ENCODE measurements around the gene DHRS4L2. TPM values are rescaled to one million over a fixed set of nuclear protein-coding genes. Genes with fewer than 3 reads are reported as not detected.
"Not testable (repeated sequence)": the region's sequence is repeated elsewhere in the genome, so short reads cannot be mapped to it uniquely, and the experiment has no call there.

Gene DHRS4L2
- total RNA-seq (1 to 10 TPM; 9.9 to 10.0 TPM), total RNA-seq (6.1 to 11.4 reads per million in 2 donors)

- H3K4me3 Mint-ChIP-seq = peak within 1 kb of the TSS; percentile 87
- ATAC-seq (peak; percentile 96), DNase-seq (peak; percentile 56 to 71 (median 67))
- H3K4me1 Mint-ChIP-seq = peaks cover 20% of the 10 kb centered on the region
- H3K9me3 ChIP-seq (ENCODE audit: control insufficient read depth, low read length, poor library complexity, severe bottlenecking); H3K36me3 Mint-ChIP-seq (ENCODE audit: low read depth); H3K27me3 Mint-ChIP-seq: not testable (repeated sequence)
- peak within 1 kb of the TSS; percentile 83 for H3K27ac Mint-ChIP-seq
These were observed at the start of gene DHRS4L2 for GRCh38 chr14:23988607-23989363. DHRS4L2 (plus strand) TSS chr14:23988929; CDS start chr14:23988948, 19 bp downstream.

- Mint-ChIP-seq H3K4me3 (no peak overlapping the region), H3K4me1 (peaks cover 14% of the 10 kb centered on the region), H3K36me3 (ENCODE audit: low read depth) (peaks cover 5% of the 10 kb centered on the region), H3K27me3 (no peaks in the 10 kb centered on the region), H3K27ac (no peak overlapping the region)
- H3K9me3 ChIP-seq (ENCODE audit: control insufficient read depth, low read length, poor library complexity, severe bottlenecking) = no peaks in the 10 kb centered on the region
- no peak for ATAC-seq
- DNase-seq = no peak
These were observed 49.0 kb upstream of the DHRS4L2 start for GRCh38 chr14:23939607-23940326.

GRCh38 chr14:23941230-23941629 is 47.5 kb upstream of the DHRS4L2 start:
- no peak for ATAC-seq
- H3K36me3 Mint-ChIP-seq (ENCODE audit: low read depth) = peaks cover 5% of the 10 kb centered on the region
- no peak overlapping the region for H3K4me3 Mint-ChIP-seq

GRCh38 chr14:23941669-23942068 is 47.1 kb upstream of the DHRS4L2 start:
- H3K9me3 ChIP-seq (ENCODE audit: control insufficient read depth, low read length, poor library complexity, severe bottlenecking) = no peaks in the 10 kb centered on the region
- DNase-seq = no peak
- H3K4me1 Mint-ChIP-seq = peaks cover 25% of the 10 kb centered on the region
- no peak overlapping the region for H3K4me3 Mint-ChIP-seq
- no peak overlapping the region for H3K27ac Mint-ChIP-seq
- H3K27me3 Mint-ChIP-seq = no peaks in the 10 kb centered on the region
- ATAC-seq = no peak
- H3K36me3 Mint-ChIP-seq (ENCODE audit: low read depth) = peaks cover 8% of the 10 kb centered on the region

More at GRCh38 chr14:23941230-23941629, 47.5 kb upstream of the DHRS4L2 start:
- DNase-seq = no peak
- H3K27ac Mint-ChIP-seq = no peak overlapping the region
- H3K4me1 Mint-ChIP-seq = peaks cover 20% of the 10 kb centered on the region
- H3K9me3 ChIP-seq (ENCODE audit: control insufficient read depth, low read length, poor library complexity, severe bottlenecking) = no peaks in the 10 kb centered on the region
- H3K27me3 Mint-ChIP-seq = no peaks in the 10 kb centered on the region

GRCh38 chr14:23942587-23942986 is 46.1 kb upstream of the DHRS4L2 start:
- Mint-ChIP-seq H3K4me3 (no peak overlapping the region), H3K4me1 (peaks cover 27% of the 10 kb centered on the region), H3K36me3 (ENCODE audit: low read depth) (peaks cover 8% of the 10 kb centered on the region), H3K27me3 (no peaks in the 10 kb centered on the region), H3K27ac (no peak overlapping the region)
- ATAC-seq (no peak), DNase-seq (no peak)
- H3K9me3 ChIP-seq (ENCODE audit: control insufficient read depth, low read length, poor library complexity, severe bottlenecking) = no peaks in the 10 kb centered on the region

- H3K4me3 Mint-ChIP-seq; DNase-seq; H3K36me3 Mint-ChIP-seq (ENCODE audit: low read depth); H3K9me3 ChIP-seq (ENCODE audit: control insufficient read depth, low read length, poor library complexity, severe bottlenecking); ATAC-seq; H3K27me3 Mint-ChIP-seq; H3K27ac Mint-ChIP-seq: not testable (repeated sequence)
- peaks cover 20% of the 10 kb centered on the region for H3K4me1 Mint-ChIP-seq
These were observed 39.7 kb upstream of the DHRS4L2 start for GRCh38 chr14:23949069-23949468.

GRCh38 chr14:23950411-23951135 is 38.2 kb upstream of the DHRS4L2 start:
- H3K27ac Mint-ChIP-seq = no peak overlapping the region
- H3K27me3 Mint-ChIP-seq = no peaks in the 10 kb centered on the region
- peaks cover 3% of the 10 kb centered on the region for H3K36me3 Mint-ChIP-seq (ENCODE audit: low read depth)
- ATAC-seq (no peak), DNase-seq (no peak)
- H3K4me3 Mint-ChIP-seq = no peak overlapping the region
- no peaks in the 10 kb centered on the region for H3K9me3 ChIP-seq (ENCODE audit: control insufficient read depth, low read length, poor library complexity, severe bottlenecking)
- H3K4me1 Mint-ChIP-seq = peaks cover 22% of the 10 kb centered on the region

- not testable (repeated sequence) for DNase-seq; H3K27ac Mint-ChIP-seq; H3K27me3 Mint-ChIP-seq; H3K36me3 Mint-ChIP-seq (ENCODE audit: low read depth); H3K9me3 ChIP-seq (ENCODE audit: control insufficient read depth, low read length, poor library complexity, severe bottlenecking); ATAC-seq; H3K4me3 Mint-ChIP-seq
- peaks cover 18% of the 10 kb centered on the region for H3K4me1 Mint-ChIP-seq
These were observed 37.6 kb upstream of the DHRS4L2 start for GRCh38 chr14:23951136-23951466.

GRCh38 chr14:23951590-23952201 is 37.0 kb upstream of the DHRS4L2 start:
- no peak overlapping the region for H3K4me3 Mint-ChIP-seq
- no peak for DNase-seq
- H3K27ac Mint-ChIP-seq = no peak overlapping the region
- no peaks in the 10 kb centered on the region for H3K36me3 Mint-ChIP-seq (ENCODE audit: low read depth)
- H3K9me3 ChIP-seq (ENCODE audit: control insufficient read depth, low read length, poor library complexity, severe bottlenecking) = no peaks in the 10 kb centered on the region
- ATAC-seq = no peak
- no peaks in the 10 kb centered on the region for H3K27me3 Mint-ChIP-seq
- peaks cover 12% of the 10 kb centered on the region for H3K4me1 Mint-ChIP-seq

- Mint-ChIP-seq H3K27ac (peak overlapping the region; percentile 91), H3K4me3 (peak overlapping the region; percentile 98)
- not testable (repeated sequence) for ATAC-seq; H3K4me1 Mint-ChIP-seq; DNase-seq; H3K27me3 Mint-ChIP-seq; H3K9me3 ChIP-seq (ENCODE audit: control insufficient read depth, low read length, poor library complexity, severe bottlenecking); H3K36me3 Mint-ChIP-seq (ENCODE audit: low read depth)
These were observed 35.6 kb upstream of the DHRS4L2 start for GRCh38 chr14:23953116-23953463.

- H3K4me1 Mint-ChIP-seq = peaks cover 10% of the 10 kb centered on the region
- peak; percentile 93 for ATAC-seq
These were observed 35.1 kb upstream of the DHRS4L2 start, which contains the start of gene DHRS4 for GRCh38 chr14:23953464-23954278. DHRS4 (plus strand) TSS chr14:23953770; CDS start chr14:23953789, 19 bp downstream.

GRCh38 chr14:23954279-23954614 is 34.5 kb upstream of the DHRS4L2 start:
- H3K27me3 Mint-ChIP-seq; H3K4me1 Mint-ChIP-seq; H3K36me3 Mint-ChIP-seq (ENCODE audit: low read depth); H3K9me3 ChIP-seq (ENCODE audit: control insufficient read depth, low read length, poor library complexity, severe bottlenecking); DNase-seq: not testable (repeated sequence)
- peak; percentile 15 for ATAC-seq
- Mint-ChIP-seq H3K27ac (peak overlapping the region; percentile 91), H3K4me3 (peak overlapping the region; percentile 98)

More at GRCh38 chr14:23953464-23954278, 35.1 kb upstream of the DHRS4L2 start, which contains the start of gene DHRS4:
- no peaks in the 10 kb centered on the region for H3K9me3 ChIP-seq (ENCODE audit: control insufficient read depth, low read length, poor library complexity, severe bottlenecking)
- Mint-ChIP-seq H3K36me3 (ENCODE audit: low read depth) (no peaks in the 10 kb centered on the region), H3K4me3 (peak within 1 kb of the TSS; percentile 98), H3K27ac (peak within 1 kb of the TSS; percentile 91), H3K27me3 (no peaks in the 10 kb centered on the region)
- DNase-seq = peak; percentile 69 to 75 (median 71)

Data from T-helper 17 cell (primary cell).